ENCODE results near the gene SCARB1.

- TF ChIP-seq CTCF (conservative IDR thresholded peaks at IDR 0.05; ENCODE audit: low read depth in 2 of 2) = no peak
- TF ChIP-seq EZH2 (IDR thresholded peaks at IDR 0.05; ENCODE audit: low read depth, unreplicated experiment) = no peak
- TF ChIP-seq JUNB (IDR thresholded peaks at IDR 0.05; ENCODE audit: unreplicated experiment) = no peak
- TF ChIP-seq POLR2AphosphoS5 (IDR thresholded peaks at IDR 0.05; ENCODE audit: low read depth) = no peak
- TF ChIP-seq CREB1 (CRISPR knock-in tag; IDR thresholded peaks at IDR 0.05; ENCODE audit: low read depth) = no peak
- TF ChIP-seq, protein P1, sequence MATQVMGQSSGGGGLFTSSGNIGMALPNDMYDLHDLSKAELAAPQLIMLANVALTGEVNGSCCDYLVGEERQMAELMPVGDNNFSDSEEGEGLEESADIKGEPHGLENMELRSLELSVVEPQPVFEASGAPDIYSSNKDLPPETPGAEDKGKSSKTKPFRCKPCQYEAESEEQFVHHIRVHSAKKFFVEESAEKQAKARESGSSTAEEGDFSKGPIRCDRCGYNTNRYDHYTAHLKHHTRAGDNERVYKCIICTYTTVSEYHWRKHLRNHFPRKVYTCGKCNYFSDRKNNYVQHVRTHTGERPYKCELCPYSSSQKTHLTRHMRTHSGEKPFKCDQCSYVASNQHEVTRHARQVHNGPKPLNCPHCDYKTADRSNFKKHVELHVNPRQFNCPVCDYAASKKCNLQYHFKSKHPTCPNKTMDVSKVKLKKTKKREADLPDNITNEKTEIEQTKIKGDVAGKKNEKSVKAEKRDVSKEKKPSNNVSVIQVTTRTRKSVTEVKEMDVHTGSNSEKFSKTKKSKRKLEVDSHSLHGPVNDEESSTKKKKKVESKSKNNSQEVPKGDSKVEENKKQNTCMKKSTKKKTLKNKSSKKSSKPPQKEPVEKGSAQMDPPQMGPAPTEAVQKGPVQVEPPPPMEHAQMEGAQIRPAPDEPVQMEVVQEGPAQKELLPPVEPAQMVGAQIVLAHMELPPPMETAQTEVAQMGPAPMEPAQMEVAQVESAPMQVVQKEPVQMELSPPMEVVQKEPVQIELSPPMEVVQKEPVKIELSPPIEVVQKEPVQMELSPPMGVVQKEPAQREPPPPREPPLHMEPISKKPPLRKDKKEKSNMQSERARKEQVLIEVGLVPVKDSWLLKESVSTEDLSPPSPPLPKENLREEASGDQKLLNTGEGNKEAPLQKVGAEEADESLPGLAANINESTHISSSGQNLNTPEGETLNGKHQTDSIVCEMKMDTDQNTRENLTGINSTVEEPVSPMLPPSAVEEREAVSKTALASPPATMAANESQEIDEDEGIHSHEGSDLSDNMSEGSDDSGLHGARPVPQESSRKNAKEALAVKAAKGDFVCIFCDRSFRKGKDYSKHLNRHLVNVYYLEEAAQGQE (IDR thresholded peaks at IDR 0.05; ENCODE audit: unreplicated experiment) = no peak
- TF ChIP-seq ZNF114 (CRISPR knock-in tag; IDR thresholded peaks at IDR 0.05) = no peak
- TF ChIP-seq EZH2phosphoT487 (IDR thresholded peaks at IDR 0.05; ENCODE audit: unreplicated experiment) = no peak
- no peak for TF ChIP-seq NANOG (IDR thresholded peaks at IDR 0.05; ENCODE audit: borderline replicate concordance)
These were observed 2.7 kb upstream of the SCARB1 start for GRCh38 chr12:124866195-124866882.

Data from GM23338 (cell line).